ENCODE data around the gene ZNF428.
"Not testable (repeated sequence)": the region's sequence is repeated elsewhere in the genome, so short reads cannot be mapped to it uniquely, and the experiment has no call there.

The ZNF428 gene

DNA sequence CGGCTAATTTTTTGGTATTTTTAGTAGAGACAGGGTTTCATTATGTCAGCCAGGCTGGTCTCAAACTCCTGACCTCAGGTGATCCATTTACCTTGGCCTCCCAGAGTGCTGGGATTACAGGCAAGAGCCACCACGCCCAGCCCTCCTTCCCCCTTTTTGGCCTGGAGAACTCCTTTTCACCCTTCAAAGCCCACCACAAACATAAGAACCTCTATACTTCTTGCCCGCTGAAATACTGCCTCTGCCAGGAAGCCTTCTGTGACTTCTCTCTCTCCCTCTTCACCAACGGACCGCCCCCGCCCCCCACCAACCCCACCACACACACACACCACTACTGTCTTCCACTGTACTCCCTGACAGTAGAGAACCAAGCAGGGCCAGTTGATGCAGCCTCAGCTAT is 2.5 kb downstream of the ZNF428 start:
- DNase-seq (ENCODE audit: low read depth in 2 of 2): no peak

DNA sequence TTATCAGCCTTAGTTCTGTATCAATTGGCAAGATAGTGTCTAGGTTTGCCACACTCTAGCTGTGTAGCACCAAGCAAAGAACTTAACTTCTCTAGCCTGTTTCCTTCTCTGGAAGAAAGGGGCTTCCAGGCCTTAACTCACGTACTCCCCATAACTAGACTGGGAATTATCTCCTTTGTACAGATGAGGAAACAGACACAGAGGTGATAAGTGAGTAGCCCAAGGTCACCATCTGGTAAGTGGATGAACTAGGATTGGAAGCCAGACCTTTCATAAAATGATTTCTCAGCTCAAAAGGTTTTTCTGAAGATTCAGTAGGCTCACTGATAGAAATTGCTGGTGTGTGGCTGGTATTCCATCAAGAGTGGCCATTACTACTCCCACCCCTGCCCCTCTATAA is 3.1 kb downstream of the ZNF428 start:
- no peak for DNase-seq (ENCODE audit: low read depth in 2 of 2)

DNA sequence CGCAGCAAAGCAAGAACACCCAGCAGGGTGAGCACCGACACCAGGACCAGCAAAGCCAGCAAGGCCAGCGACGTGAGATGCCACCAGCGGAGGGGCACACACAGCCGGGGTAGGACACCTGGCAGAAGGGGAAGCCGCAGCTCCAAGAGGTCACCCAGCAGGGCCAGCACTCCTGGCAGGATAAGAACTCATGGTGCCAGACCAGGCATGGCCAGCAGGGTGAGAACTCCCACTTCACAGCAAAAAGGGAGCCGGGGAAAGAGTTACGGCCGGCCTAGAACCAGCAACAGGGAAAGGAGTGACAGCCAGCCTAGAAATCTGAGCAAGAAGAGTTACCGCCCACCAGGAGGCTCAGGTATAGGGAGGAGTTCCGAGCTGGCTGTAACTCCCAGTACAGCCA is 7.1 kb downstream of the ZNF428 start:
- no peak for DNase-seq (ENCODE audit: low read depth in 2 of 2)

DNA sequence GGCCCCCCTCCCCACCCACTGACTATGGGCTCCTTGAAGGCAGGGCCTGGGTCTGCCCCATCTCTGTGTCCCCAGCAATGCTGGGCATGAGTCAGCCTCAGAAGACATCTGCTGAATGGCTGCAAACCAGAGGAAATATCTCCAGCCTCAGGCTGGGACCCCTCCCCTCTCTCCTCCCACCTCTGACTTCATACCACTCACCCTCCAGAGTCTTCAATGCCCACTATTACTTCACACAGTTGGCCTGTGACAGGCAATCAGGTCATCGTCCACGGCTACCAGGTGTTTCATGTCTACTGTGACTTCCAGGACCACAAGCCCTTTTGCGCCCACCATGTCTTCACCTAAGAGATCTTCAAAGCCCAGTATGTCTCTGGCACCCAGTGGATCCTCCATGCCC is 7.6 kb downstream of the ZNF428 start, which contains the start of gene SRRM5:
Gene SRRM5 (plus strand): TSS at position 301 of the 400 bp plus-strand sequence. CDS start 34 bp downstream, at position 335.
- no peak for DNase-seq (ENCODE audit: low read depth in 2 of 2)

DNA sequence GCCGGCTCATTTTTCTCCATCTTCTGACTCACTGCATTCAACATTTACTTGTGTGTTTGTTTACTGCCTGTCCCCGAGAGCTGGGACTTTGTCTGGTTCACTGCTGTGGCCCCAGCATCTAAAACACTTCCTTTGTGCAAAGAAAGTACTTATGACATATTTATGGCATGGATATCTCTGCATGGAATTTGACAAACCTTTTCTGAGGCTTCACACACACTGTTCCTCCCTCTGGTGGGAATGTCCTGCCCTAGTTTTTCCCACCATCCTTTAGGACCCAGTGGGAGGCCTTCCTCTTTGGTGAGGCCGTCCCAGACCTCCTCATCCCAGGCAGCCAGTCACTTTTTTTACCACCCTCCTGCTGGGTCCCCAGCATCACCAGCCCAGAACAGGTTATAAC is 8.9 kb downstream of the ZNF428 start:
- DNase-seq (ENCODE audit: low read depth in 2 of 2): no peak

DNA sequence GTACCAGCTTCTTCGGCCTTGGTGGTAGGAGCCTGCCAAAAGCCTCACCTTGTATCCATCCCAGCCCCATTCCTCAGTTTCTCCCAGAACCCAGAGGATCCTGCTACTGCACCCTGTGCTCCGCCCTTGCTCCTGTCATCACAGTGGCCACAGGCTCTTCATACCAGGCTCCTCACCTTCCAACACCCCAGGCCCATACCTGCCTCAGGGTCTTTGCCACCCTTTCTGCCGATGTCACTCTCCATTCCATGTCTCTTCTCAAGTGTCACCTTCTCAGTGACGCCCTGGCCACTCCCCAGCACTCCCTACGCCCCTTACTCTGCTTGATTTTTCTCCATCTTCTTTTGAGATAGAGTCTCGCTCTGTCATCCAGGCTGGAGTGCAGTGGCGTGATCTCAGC is 9.6 kb downstream of the ZNF428 start:
- no peak for DNase-seq (ENCODE audit: low read depth in 2 of 2)

DNA sequence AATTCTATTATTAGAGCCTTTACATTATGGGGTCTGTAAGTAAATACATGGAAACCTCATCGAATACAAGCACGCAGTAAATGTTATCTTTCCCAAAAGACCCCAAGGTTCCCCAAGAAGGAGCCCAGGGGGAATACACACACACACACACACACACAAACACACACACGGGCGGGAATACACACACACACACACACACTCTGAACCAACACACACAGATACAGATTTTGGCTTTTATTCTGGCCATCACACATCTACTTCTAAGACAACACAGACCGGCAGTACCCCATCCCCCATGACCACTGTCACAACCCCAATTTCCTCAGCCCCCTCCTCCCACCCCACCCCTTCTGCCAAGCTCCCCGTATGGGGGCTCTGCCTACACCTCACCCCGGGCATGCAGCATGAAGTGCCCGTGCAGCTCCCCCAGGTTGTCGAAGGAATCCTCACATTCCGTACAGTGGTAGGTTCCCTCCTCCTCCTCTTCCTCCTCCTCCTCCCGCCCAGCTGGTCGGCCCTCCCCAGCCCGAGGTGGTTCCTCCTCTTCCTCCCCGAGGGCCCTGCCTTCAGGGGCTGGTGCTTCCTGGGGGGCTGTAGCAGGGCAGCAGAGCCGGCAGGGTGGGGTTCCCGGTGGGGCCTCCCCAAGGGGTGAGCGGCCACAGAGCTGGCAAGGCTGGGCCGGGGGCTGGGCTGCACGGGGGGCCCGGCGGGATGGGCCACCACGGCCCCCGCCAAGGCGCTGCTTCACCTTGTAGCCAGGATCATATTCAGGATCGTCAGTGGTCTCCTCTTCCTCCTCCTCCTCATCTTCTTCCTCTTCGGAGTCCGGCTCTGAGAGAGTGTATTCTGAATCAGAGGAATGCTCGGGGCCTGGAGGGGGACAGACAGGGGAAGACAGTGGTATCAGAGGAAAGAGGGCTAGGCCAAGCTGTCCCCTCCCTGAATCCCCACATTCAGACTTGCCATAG is 11.9 kb downstream of the ZNF428 start:
- no peak for DNase-seq (ENCODE audit: low read depth in 2 of 2)

DNA sequence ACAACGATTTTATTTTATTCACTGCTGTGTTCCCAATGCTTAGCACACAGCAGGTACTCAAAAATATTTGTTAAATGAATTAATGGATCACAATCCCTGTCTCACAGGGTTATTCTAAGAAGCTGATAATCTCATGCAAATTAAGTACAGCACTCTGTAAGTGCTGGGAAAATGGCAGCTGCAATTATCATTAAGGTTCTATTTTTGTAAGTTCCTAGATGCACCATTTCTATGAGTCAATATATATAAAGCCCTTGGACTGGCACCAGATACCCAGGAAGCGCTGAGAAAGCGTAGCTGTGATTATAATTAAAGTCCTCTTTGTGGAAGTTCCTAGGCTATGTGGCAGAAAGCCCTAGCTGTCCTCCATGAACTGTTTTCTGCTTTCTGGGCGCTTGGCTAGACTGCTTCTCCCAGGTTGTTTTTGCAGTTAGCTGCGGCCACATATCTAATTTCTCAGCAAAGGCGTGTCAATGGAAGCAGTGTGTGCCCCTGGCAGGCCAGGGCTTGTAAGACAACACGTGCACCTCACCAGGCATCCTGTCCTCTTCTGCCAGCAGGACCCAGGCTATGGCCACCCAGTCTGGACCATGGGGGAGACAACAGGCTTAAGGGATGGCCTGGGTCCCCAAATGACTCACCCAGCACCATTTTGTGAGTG is 12.7 kb downstream of the ZNF428 start:
- no peak for DNase-seq (ENCODE audit: low read depth in 2 of 2)

DNA sequence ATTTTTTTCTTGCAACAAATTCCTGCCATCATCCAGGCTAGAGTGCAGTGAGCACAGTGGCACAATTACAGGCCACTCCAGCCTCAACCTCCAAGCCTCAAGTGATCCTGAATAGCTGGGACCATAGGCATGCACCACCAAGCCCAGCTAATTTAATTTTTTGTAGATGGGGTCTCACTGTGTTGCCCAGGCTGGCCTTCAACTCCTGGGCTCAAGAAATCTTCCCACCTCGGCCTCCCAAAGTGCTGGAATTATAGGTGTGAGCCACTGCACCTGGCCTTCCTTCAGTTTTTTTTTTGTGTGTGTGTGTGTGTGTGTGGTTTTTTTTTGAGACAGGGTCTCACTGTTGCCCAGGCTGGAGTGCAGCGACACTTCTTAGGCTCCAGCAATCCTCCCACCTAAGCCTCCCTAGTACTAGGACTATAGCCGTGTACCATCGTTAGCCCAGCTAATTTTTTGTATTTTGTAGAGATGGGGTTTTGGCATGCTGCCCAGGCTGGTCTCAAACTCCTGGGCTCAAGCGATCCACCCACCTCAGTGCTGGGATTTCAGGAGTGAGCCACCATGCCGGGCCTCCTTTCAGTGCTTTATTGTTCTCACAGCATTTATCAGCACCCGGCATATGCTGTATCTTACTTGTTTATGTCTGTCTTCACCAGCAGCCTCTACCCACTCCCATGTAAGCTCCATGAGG is 13.4 kb downstream of the ZNF428 start:
- DNase-seq (ENCODE audit: low read depth in 2 of 2): no peak

DNA sequence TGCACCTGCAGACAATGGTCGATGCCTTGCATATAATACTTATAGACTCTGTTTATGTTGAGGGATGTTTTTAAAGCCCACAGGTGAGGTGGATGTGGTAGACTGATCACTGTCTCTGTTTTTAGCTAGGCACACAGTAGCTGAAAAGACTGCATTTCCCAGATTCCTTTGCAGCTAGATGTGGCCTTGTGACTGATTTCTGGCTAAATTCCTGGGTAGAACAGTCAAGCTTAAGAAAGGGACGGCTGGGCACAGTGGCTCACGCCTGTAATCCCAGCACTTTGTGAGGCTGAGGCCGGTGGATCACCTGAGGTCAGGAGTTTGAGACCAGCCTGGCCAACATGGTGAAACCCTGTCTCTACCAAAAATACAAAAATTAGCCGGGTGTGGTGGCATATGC is 19.1 kb downstream of the ZNF428 start:
- not testable (repeated sequence) for DNase-seq (ENCODE audit: low read depth in 2 of 2)

DNA sequence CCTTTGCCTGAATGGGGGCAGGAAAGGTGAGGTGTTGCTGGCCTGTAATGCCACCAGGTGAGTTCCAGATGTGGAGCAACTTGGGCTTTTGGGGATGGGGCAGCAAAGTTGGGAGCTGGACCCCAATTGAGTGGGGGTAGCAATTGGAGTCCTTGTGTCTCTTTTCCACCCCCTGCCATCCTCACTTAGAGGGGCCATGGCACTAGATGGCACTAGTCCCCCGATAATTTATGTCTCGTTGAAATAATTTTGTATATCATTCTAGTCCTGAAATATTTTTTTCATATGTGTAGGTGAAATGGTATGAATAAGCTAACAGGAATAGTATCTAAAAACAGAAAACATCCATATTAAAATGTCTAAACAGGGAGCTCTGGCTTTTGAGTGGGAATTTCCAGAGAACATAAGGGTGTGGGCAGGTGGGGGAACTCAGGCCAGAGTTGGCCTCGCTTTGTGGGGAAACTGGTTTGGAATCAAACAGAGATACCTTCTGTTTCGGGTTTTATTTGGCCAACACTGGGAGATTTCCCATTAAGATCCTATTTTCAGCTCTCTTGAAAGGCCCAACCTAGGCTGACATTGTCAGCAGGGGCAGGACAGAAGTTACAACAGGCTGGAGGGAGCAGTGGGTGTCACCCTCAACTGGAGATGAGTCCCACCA is 19.7 kb downstream of the ZNF428 start:
- DNase-seq (ENCODE audit: low read depth in 2 of 2): no peak

DNA sequence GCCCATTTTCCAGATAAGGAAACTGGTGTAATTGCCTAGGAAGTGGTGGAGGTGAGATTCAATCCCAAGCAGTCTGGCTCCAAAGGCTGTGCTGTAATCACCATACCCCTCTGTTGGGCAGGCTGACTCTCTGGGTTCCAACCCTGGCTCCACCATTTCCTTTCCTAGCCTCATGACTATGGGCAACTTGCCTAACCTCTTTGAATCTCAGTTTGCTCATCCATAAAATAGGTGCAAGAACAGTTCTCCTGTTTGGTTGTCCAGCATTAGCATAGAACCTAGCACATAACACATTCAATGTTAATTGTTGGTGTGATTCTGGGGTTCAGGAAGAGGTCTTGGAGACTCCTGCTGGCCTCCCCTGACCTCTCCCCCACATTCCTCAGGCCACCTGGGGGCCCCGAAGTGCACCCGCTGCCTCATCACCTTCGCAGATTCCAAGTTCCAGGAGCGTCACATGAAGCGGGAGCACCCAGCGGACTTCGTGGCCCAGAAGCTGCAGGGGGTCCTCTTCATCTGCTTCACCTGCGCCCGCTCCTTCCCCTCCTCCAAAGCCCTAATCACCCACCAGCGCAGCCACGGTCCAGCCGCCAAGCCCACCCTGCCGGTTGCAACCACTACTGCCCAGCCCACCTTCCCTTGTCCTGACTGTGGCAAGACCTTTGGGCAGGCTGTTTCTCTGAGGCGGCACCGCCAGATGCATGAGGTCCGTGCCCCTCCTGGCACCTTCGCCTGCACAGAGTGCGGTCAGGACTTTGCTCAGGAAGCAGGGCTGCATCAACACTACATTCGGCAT is 20.8 kb downstream of the ZNF428 start:
- no peak for DNase-seq (ENCODE audit: low read depth in 2 of 2)

DNA sequence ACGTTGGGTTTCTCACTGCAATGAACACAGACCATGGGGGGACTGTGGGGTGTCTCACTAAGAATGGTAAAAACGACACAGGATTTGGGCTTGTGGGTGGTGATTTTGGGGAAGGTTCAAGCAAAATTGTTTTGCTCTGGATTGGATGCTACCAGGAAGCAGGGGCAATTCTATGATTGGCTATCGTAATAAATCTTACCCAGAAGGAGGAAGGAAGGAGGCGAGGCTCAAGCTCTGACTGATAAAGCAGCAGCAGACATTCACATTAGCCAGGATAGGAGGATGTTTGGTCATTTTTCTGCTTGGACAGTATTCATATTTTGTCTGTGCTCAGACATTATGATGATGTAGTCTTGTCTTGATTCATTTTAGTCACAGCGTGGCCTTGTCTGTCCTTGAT is 21.6 kb downstream of the ZNF428 start:
- no peak for DNase-seq (ENCODE audit: low read depth in 2 of 2)

DNA sequence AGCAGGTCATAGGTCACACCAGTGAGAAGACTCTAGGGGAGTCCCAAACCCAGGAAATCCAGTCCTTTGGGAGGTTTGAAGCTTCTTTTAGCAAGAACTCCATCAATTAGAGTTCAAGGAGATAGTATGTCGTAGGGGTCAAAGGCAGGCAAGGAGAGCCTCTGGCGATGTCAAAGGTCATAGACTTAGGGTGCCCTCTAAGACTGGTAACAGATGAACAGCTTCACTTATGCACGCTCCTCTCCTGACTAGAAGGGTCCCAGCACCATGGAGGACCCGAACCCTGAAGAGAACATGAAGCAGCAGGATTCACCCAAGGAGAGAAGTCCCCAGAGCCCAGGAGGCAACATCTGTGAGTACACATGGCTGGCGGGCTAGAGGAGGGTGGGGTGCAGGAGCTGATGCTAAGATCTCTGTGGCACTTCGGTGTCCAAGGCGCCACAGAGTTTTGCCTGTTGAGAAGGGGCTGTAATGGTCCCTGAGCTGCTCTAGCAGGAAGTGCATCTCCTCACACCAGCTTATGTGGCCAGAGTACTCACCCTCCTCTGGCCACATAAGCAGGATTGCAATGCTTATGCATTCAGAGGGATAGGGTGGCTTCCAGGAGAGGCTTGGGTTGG is 22.5 kb downstream of the ZNF428 start:
- DNase-seq (ENCODE audit: low read depth in 2 of 2): no peak

DNA sequence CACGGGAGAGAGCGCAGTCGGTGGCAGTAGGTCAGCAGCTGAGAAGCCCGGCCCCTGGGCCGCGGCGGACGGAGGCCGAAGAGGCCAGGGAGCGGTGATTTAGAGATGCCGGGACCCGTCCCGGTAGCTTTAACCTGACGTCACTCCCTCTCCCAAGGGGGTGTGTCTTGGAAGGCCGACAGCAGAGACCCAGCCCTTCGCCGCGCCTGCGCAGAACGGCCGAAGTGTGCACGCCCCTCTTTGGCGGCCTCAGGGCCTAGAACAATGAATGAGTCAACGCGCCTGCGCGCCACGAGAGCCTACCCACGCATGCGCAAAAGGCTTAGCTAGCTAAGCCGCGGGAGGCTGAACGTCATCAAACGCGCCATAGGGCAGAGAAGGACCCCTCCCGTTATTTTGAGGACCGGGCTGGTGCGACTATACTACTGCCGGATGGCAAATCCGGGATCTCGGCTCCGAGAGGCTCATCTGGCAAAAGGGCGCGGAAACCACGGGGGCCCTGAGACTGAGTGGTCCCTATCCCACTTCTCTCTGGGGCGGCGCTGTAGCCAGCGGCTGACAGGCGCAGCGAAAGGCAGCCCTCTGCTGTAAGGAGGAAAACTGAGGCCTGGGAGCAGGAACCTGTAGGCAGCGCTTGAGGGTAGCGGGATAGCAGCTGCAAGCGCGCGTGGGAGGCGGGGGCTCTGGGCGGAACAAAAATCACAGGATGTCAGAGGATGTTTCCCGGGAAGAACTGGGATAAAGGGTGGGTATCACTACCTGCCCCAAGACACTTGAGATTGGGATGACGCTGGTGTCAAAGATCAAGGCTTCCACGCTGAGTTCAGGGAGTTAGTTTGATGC is 23.2 kb downstream of the ZNF428 start, which contains the start of the genes IRGQ and ZNF576:
Gene IRGQ (minus strand): TSS at position 136 of the 843 bp plus-strand sequence. CDS start 796 bp downstream, outside the sequence.
Gene ZNF576 (plus strand): TSS at position 597 of the 843 bp plus-strand sequence. CDS start 514 bp downstream, outside the sequence.
- DNase-seq (ENCODE audit: low read depth in 2 of 2): peak; percentile 99

DNA sequence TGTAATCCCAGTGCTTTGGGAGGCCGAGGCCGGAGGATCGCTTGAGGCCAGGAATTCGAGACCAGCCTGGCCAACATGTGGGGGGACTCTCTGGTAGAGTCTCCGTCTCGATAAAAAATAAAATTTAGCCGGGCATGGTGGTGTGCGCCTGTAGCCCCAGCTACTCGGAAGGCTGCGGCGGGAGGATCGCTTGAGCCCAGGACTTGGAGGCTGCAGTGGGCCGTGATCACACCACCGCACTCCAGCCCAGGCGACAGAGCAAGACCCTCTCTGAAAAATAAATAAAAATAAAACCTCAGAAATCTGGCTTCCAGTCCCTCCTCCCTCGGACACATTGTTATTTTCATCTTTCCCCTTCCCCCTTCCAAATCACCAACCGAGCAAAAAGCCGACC is 23.8 kb downstream of the ZNF428 start:
- DNase-seq (ENCODE audit: low read depth in 2 of 2): no peak

DNA sequence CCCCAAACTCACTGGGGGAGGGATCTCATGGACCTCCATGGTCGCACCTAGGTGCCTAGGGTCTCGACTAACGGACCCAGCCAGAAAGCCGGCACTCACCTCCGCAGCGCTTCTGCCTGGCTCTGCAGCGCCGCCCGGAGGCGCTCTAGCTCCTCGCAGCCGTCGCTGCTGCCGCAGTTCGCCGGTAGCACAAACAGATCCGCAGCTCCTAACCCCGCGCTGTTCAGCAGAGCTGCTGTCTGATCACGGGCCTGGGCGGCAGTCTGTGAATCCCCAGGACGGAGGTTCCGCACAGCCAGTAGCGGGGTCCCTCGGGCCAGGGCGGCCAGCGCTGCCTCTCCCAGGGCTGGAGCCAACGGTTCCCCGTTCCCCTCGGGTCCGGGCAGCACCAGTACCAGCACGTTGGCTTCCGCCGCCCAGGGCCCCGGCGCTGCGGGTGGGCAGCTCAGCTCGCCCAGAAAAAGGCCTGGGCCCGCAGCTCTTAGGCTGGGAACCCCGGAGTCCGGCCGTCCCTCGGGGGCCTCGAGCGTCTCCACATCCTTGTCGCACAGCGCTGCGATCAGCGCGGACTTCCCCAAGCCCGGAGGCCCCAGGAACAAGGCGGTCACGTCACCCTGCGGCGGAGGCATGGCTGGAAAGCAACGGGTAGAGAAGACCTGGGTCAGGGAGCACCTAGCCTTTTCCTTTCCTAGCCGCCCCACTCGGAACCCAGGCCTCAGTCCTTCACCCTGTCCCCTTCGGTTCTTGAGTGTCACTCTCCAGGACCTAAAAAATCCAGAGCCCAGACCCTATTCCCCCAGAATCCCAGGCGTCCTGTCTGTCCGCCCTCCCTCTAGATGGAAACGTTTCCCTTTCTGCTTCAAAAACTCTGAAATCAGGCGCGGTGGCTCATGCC is 24.5 kb downstream of the ZNF428 start:
- peak; percentile 23 to 39 for DNase-seq (ENCODE audit: low read depth in 2 of 2)

DNA sequence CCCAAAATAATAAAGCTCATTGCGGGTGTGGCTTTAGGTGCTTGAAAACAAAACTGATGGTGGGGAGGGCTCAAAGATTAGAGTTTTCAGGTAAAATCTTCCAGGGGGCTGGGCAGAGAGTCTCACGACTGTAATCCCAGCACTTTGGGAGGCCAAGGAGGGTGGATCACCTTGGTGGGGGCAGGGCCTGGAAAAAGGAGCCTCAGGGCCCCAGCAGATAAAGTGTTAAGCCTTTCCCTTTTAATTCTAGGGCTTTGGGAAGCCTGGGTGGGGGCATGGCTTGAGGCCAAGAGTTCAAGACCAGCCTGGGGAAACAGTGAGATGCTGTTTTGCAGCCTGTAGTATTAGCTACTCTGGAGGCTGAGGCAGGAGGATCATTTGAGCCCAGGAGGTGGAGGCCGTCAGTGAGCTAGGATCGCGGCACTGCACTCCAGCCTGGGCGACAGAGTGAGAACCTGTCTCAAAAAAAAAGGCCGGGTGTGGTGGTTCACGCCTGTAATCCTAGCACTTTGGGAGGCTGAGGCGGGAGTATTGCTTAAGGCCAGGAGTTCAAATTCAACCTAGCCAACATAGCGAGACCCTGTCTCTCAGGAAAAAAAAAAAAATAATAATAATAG is 25.2 kb downstream of the ZNF428 start:
- no peak for DNase-seq (ENCODE audit: low read depth in 2 of 2)
